HCT116 (cell line): ENCODE data around the gene UQCC2.

Experiments used
- POLR2A ChIP-seq: IDR thresholded peaks from 2 replicates; pipeline ENCODE4 v1.7.0; 2011; ENCODE audit warnings: borderline replicate concordance; ENCODE audit not compliant: insufficient read depth, insufficient read length; ENCODE audit errors: extremely low read depth
- POLR2AphosphoS5 ChIP-seq: IDR thresholded peaks from 2 replicates; pipeline ENCODE4 v1.6.1; 2011; ENCODE audit warnings: mild to moderate bottlenecking, low read depth, low read length, moderate library complexity
- SRF ChIP-seq: IDR thresholded peaks from 2 replicates; pipeline ENCODE4 v1.6.1; 2012; ENCODE audit warnings: low read depth
- ZFX ChIP-seq: fragments of 450-650 bp; IDR thresholded peaks from 2 replicates; pipeline ENCODE4 v1.6.1; 2017
- TF ChIP-seq, protein P1 (sequence below), 3 experiments: fragments of 200-600 bp in 1 of 3; sonication (generic) in 1 of 3; IDR thresholded peaks in 2 of 3; conservative IDR thresholded peaks in 1 of 3; 2 replicates each; pipeline ENCODE4 v1.5.1; 2012 to 2017; ENCODE audit warnings: low read depth in 2 of 3, low read length in 2 of 3, antibody characterized with exemption in 1 of 3, borderline replicate concordance in 1 of 3, control low read depth in 1 of 3, mild to moderate bottlenecking in 1 of 3, mixed read lengths in 1 of 3, mixed run types in 1 of 3, moderate library complexity in 1 of 3; ENCODE audit not compliant: insufficient read depth in 1 of 3

DNA sequence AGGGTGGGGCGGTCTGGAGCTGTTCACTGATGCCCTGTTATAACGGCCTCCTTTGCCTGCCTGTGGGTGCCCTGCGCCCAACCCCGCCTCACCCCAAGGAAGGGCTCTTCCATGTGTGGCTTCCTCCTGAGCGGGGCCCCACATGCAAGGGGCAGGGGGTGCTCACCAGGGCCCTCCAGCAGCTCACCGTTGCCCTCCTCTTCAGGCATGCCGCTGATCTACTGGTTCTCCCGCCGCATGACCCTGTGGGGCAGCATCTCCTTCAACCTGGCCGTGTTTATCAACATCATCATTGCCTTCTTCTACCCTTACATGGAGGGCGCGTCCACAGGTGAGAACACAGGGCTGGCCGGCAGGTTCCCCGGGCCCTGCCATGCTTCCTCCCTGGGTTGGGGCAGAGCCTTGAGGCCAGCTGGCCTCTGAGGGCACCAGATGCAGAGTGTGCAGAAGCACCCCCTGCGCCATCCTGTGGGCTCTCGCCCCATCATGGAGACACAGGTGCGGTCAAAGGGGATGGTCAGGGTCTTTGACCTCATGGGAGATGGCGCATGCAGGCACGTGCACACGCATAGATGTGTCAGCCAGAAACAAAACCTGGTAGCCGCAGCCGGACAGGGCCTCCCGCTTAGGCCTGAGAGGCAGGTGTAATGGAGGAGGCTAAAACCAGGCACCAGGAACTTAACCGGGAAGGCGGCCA, 22.9 kb downstream of the UQCC2 start:
- no peak for TF ChIP-seq POLR2A
- TF ChIP-seq, protein P1, sequence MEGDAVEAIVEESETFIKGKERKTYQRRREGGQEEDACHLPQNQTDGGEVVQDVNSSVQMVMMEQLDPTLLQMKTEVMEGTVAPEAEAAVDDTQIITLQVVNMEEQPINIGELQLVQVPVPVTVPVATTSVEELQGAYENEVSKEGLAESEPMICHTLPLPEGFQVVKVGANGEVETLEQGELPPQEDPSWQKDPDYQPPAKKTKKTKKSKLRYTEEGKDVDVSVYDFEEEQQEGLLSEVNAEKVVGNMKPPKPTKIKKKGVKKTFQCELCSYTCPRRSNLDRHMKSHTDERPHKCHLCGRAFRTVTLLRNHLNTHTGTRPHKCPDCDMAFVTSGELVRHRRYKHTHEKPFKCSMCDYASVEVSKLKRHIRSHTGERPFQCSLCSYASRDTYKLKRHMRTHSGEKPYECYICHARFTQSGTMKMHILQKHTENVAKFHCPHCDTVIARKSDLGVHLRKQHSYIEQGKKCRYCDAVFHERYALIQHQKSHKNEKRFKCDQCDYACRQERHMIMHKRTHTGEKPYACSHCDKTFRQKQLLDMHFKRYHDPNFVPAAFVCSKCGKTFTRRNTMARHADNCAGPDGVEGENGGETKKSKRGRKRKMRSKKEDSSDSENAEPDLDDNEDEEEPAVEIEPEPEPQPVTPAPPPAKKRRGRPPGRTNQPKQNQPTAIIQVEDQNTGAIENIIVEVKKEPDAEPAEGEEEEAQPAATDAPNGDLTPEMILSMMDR (IDR thresholded peaks at IDR 0.05 in 2 of 3, conservative IDR thresholded peaks at IDR 0.05 in 1 of 3; ENCODE audit: borderline replicate concordance in 1 of 3, insufficient read depth in 1 of 3, low read depth in 2 of 3, low read length in 2 of 3) = no peak
- no peak for TF ChIP-seq POLR2AphosphoS5
- TF ChIP-seq ZFX = no peak
- TF ChIP-seq SRF = no peak
